ENCODE results near the gene MYO15B. TPM values are rescaled to one million over a fixed set of nuclear protein-coding genes. Genes with fewer than 3 reads are reported as not detected.

MYO15B gene
- total and polyA plus RNA-seq, 2 donors (not counting 3 experiments of a cell fraction or from before 2014, with no cell fraction given), result 10.2 to 87.8 TPM

- dilution Hi-C loops (cut with MboI; ENCODE audit: extremely low pct_ligation_motif_present, low sequenced_read_pairs) (no loop called here), intact Hi-C loops (cut with micrococcal nuclease) (no loop called here)
- H3K9me3 ChIP-seq (replicated peaks; ENCODE audit: control insufficient read depth, insufficient read depth, low read length), result no peaks in the 10 kb centered on the region
- H3K4me1 ChIP-seq (ENCODE audit: control insufficient read depth, extremely low read depth, insufficient read depth, low read length), result peaks cover 12% of the 10 kb centered on the region
- TF ChIP-seq POLR2AphosphoS5 (IDR thresholded peaks at IDR 0.05; ENCODE audit: insufficient read depth, low read depth, low read length), result no peak
- no peak for TF ChIP-seq GATA2 (IDR thresholded peaks at IDR 0.05; ENCODE audit: insufficient read depth, insufficient read length, low read depth, low read length)
- TF ChIP-seq MAX (IDR thresholded peaks at IDR 0.05; ENCODE audit: insufficient read depth, insufficient read length), result no peak
- TF ChIP-seq MYC (IDR thresholded peaks at IDR 0.05; ENCODE audit: low read depth, low read length), result no peak
- TF ChIP-seq EZH2 (IDR thresholded peaks at IDR 0.05; ENCODE audit: borderline replicate concordance, low read depth, low read length, severe bottlenecking), result no peak
- no peak for TF ChIP-seq FOS (IDR thresholded peaks at IDR 0.05; ENCODE audit: borderline replicate concordance, insufficient read depth, low read length)
- no peak for TF ChIP-seq JUN (IDR thresholded peaks at IDR 0.05; ENCODE audit: borderline replicate concordance, insufficient read depth, insufficient read length, low read depth)
- no peak for TF ChIP-seq POLR2A (IDR thresholded peaks at IDR 0.05; ENCODE audit: low read depth, low read length)
- TF ChIP-seq CTCF (IDR thresholded peaks at IDR 0.05; ENCODE audit: extremely low read depth in 1 of 2, insufficient read depth in 1 of 2, low read depth in 1 of 2, low read length in 2 of 2), result no peak
- no peaks in the 10 kb centered on the region for H4K20me1 ChIP-seq (replicated peaks; ENCODE audit: control insufficient read depth, extremely low read depth, insufficient read depth, low read length)
- H3K9ac ChIP-seq (replicated peaks; ENCODE audit: extremely low read depth, insufficient read depth, low read length), result no peak overlapping the region
- H3K27me3 ChIP-seq (ENCODE audit: control insufficient read depth in 2 of 2, insufficient read depth in 2 of 2, low read length in 2 of 2), result no peaks in the 10 kb centered on the region
- H2AFZ ChIP-seq (ENCODE audit: low read depth, low read length), result no peak overlapping the region
- no TSS peak for BruUV-seq (replicated peaks)
- no peak overlapping the region for H3K4me2 ChIP-seq (ENCODE audit: insufficient read depth, low read length)
- H3K27ac ChIP-seq (ENCODE audit: insufficient read depth, low read depth, low read length), result no peak overlapping the region
- H3K36me3 ChIP-seq (ENCODE audit: control insufficient read depth in 2 of 2, extremely low read depth in 1 of 2, insufficient read depth in 2 of 2, low read length in 2 of 2), result no peaks in the 10 kb centered on the region
- no peak overlapping the region for H3K4me3 ChIP-seq (replicated peaks in 1 of 3; ENCODE audit: insufficient read depth in 1 of 3, low read depth in 1 of 3, low read length in 3 of 3)
- FAIRE-seq, result no peak
- CTCF ChIA-PET, result interaction anchor here (1.8 to 16.3 kb wide), 3 partner anchors 14 to 111 kb away, joined by 6 to 625 read pairs (median 446); a partner anchor contains a TSS
- no peaks in the 10 kb centered on the region for H3K9me1 ChIP-seq (replicated peaks; ENCODE audit: control insufficient read depth, extremely low read depth, insufficient read depth, low read length)
- DNase-seq (ENCODE audit: low read depth, low spot score), result no peak
- H3K79me2 ChIP-seq (ENCODE audit: control insufficient read depth, insufficient read depth, low read length), result no peaks in the 10 kb centered on the region
- POLR2A ChIA-PET, result no interaction called here
These were observed 49.0 kb downstream of the MYO15B start for GRCh38 chr17:75636381-75637142.
